Heart right ventricle (tissue), 16 donors: ENCODE measurements around the gene ACTN4. TPM values are rescaled to one million over a fixed set of nuclear protein-coding genes. Genes with fewer than 3 reads are reported as not detected.
A peak's percentile ranks its signal among the peaks of the same experiment; 100 is the strongest.

Experiments used
- ATAC-seq, 8 donors: fragments of 200-7000 bp; cut with Tn5 transposase; one replicate each; pipeline ENCODE4 v1.9.1; 2020; ENCODE audit warnings: mild to moderate bottlenecking in 8 of 8, moderate library complexity in 8 of 8, moderate number of reproducible peaks in 1 of 8
- DNase-seq, 2 donors: peaks; one replicate each; pipeline ENCODE4 v3.0.0-alpha.2; 2020
- H3K27ac ChIP-seq, 10 donors: fragments of 200-600 bp; sonication (generic) in 2 of 10; one replicate each; pipeline versions ENCODE4 v1.5.0 to v1.8.0; 2020 to 2022; ENCODE audit warnings: mild to moderate bottlenecking in 3 of 10
- H3K27me3 ChIP-seq, 7 donors: fragments of 200-600 bp; one replicate each; pipeline ENCODE4 v1.8.0; 2021 to 2022; ENCODE audit warnings: mild to moderate bottlenecking in 2 of 7
- H3K36me3 ChIP-seq, 9 donors: fragments of 200-600 bp; sonication (generic) in 1 of 9; one replicate each; pipeline versions ENCODE4 v1.5.0 to v1.8.0; 2020 to 2022; ENCODE audit warnings: mild to moderate bottlenecking in 2 of 9
- H3K4me1 ChIP-seq, 9 donors: fragments of 200-600 bp; sonication (generic) in 1 of 9; one replicate each; pipeline versions ENCODE4 v1.5.0 to v1.8.0; 2020 to 2022; ENCODE audit warnings: mild to moderate bottlenecking in 4 of 9
- H3K4me3 ChIP-seq, 10 donors: fragments of 200-600 bp; sonication (generic) in 2 of 10; one replicate each; pipeline versions ENCODE4 v1.5.0 to v1.8.0; 2020 to 2022; ENCODE audit warnings: mild to moderate bottlenecking in 7 of 10, moderate library complexity in 2 of 10
- H3K9me3 ChIP-seq, 11 donors: fragments of 200-600 bp in 10 of 11; sonication (generic) in 2 of 11; one replicate each; pipeline versions ENCODE4 v1.5.0 to v1.8.0; 2013 to 2022; ENCODE audit warnings: mild to moderate bottlenecking in 2 of 11, control low read depth in 1 of 11, moderate library complexity in 1 of 11
- CTCF ChIP-seq, 9 donors: fragments of 200-600 bp; sonication (generic) in 2 of 9; IDR thresholded peaks; one replicate each; pipeline versions ENCODE4 v1.5.0 to v1.8.0; 2021 to 2022; ENCODE audit warnings: antibody characterized with exemption in 9 of 9, mild to moderate bottlenecking in 5 of 9, moderate library complexity in 1 of 9
- WGBS, 2 donors: extraction: QIAGEN DNeasy Blood & Tissue Kit; methylation state at CpG; one replicate each; pipeline ENCODE4 v1.1.7; 2013; ENCODE audit warnings: inconsistent platforms in 1 of 2; 5-methylcytosine and 5-hydroxymethylcytosine counted together
- intact Hi-C, 10 donors: fragments of 100-400 bp; cut with DNase I; formaldehyde crosslinking; loops; one replicate each; pipeline versions ENCODE4 v1.11.1 to v1.14.2; 2022
- polyA plus RNA-seq, 2 donors: library from polyadenylated mRNA; stranded (reverse); fragments of 200-250 nt; gene quantifications; one replicate each; pipeline ENCODE4 v1.2.3, GENCODE V29; 2013
- total RNA-seq, 10 donors: library from RNA; stranded (reverse); fragmentation: NEBNext Ultra II Directional in 3 of 10; extraction: Animal tissue kit (Norgen Biotek cat#: 25700) in 3 of 10; gene quantifications; one replicate each; pipeline versions ENCODE4 v1.2.1 to v1.2.4, GENCODE V29; 2021 to 2023
- donor health status: Arrhythmogenic right ventricular cardiomyopathy.
- donor health status: ischemic (EF 13 %, LVEDD 7.1; RV severe dilation, severe dysfunction).
- donor health status: healthy with polysubstance abuse.
- donor health status: DM: no; HTN: yes; CAD: no.
- donor health status: DM: no; HTN: no; CAD: no.
- donor health status: ischemic (EF 25% LVEDD 6.9; RV normal size, moderate dysfunction).
- donor health status: ischemic (EF 25% LVEDD 5.7; RV mildly dilated, moderate dysfunction).
- donor health status: healthy.
- donor health status: DM: yes; HTN: yes; CAD: no.
- donor health status: Ischemic cardiomyopathy.
- donor health status: ischemic (EF 35%, LVEDD 5.7; RV mildly dilated, moderate dysfunction).
- donor health status: nonischemic (EF 11% LVEDD 7.7; RV severe dilation, severe dysfunction).
- donor health status: DM: yes; HTN: yes; CAD: no.
- donor health status: PGD.
- donor health status: ischemic (EF 29% LVEDD 5.4; RV normal size, mild dysfunction).
- donor health status: nonischemic (EF 23%, LVEDD 6.1; RV moderate dilation, normal function).

ACTN4 gene
- total and polyA plus RNA-seq, 12 donors: 92.4 to 291 (median 149) TPM

GRCh38 chr19:38721979-38722773 lies 74.7 kb downstream of the ACTN4 start:
- H3K4me3 ChIP-seq: peak overlapping the region in 1 of 10 donors; percentile 7
- H3K27ac ChIP-seq: peak overlapping the region; percentile 62 to 93 (median 89)
- DNase-seq (peak; percentile 73 to 84), ATAC-seq (peak; percentile 22 to 72 (median 57))
- 11 to 22% methylated on average over 17 of the region's 17 CpGs for WGBS, 2 donors
- H3K9me3 ChIP-seq: no peaks in the 10 kb centered on the region
- H3K36me3 ChIP-seq: peaks cover 17 to 100% (median 94%) of the 10 kb centered on the region in 9 donors
- intact Hi-C loops: loop anchor here in 5 of 10 donors (2.0 to 10.0 kb wide), 6 partner anchors 70 to 177 kb away; partner anchors contain the start of genes ACTN4 (in 1 of the 5), ECH1 (in 1 of the 5) and HNRNPL (in 1 of the 5)
- TF ChIP-seq CTCF (IDR thresholded peaks at IDR 0.05): peak in 2 of 9 donors; percentile 9 to 15
- no peaks in the 10 kb centered on the region for H3K27me3 ChIP-seq
- H3K4me1 ChIP-seq: peaks cover 49 to 90% (median 76%) of the 10 kb centered on the region in 9 donors

- Histone ChIP-seq H3K27me3 (no peaks in the 10 kb centered on the region), H3K4me3 (no peak overlapping the region), H3K27ac (peak overlapping the region; percentile 62 to 93 (median 89)), H3K9me3 (no peaks in the 10 kb centered on the region), H3K4me1 (peaks cover 56 to 90% (median 77%) of the 10 kb centered on the region in 9 donors), H3K36me3 (peaks cover 22 to 100% (median 94%) of the 10 kb centered on the region in 9 donors)
- 73 to 77% methylated on average over 10 of the region's 10 CpGs for WGBS, 2 donors
- intact Hi-C loops: loop anchor here in 5 of 10 donors (2.0 to 10.0 kb wide), 6 partner anchors 71 to 178 kb away; partner anchors contain the start of genes ACTN4 (in 1 of the 5), ECH1 (in 1 of the 5) and HNRNPL (in 1 of the 5)
- no peak for DNase-seq
- TF ChIP-seq CTCF (IDR thresholded peaks at IDR 0.05): no peak
- ATAC-seq: no peak
Measured at GRCh38 chr19:38722947-38723605, 75.6 kb downstream of the ACTN4 start.

- Histone ChIP-seq H3K36me3 (peaks cover 18 to 98% (median 91%) of the 10 kb centered on the region in 9 donors), H3K27me3 (no peaks in the 10 kb centered on the region), H3K9me3 (no peaks in the 10 kb centered on the region), H3K4me3 (no peak overlapping the region), H3K27ac (peak overlapping the region in 9 of 10 donors; percentile 78 to 93 (median 90)), H3K4me1 (peaks cover 52 to 89% (median 75%) of the 10 kb centered on the region in 9 donors)
- peak in 1 of 2 donors; percentile 16 for DNase-seq
- no peak for TF ChIP-seq CTCF (IDR thresholded peaks at IDR 0.05)
- no peak for ATAC-seq
- intact Hi-C loops: loop anchor here in 5 of 10 donors (2.0 to 10.0 kb wide), 6 partner anchors 71 to 179 kb away; partner anchors contain the start of genes ACTN4 (in 1 of the 5), ECH1 (in 1 of the 5) and HNRNPL (in 1 of the 5)
- WGBS, 2 donors: 45 to 56% methylated on average over 11 of the region's 11 CpGs
Measured at GRCh38 chr19:38723606-38723965, 76.1 kb downstream of the ACTN4 start.
